ENCODE measurements around the gene AP1G2.

AP1G2 gene

DNA sequence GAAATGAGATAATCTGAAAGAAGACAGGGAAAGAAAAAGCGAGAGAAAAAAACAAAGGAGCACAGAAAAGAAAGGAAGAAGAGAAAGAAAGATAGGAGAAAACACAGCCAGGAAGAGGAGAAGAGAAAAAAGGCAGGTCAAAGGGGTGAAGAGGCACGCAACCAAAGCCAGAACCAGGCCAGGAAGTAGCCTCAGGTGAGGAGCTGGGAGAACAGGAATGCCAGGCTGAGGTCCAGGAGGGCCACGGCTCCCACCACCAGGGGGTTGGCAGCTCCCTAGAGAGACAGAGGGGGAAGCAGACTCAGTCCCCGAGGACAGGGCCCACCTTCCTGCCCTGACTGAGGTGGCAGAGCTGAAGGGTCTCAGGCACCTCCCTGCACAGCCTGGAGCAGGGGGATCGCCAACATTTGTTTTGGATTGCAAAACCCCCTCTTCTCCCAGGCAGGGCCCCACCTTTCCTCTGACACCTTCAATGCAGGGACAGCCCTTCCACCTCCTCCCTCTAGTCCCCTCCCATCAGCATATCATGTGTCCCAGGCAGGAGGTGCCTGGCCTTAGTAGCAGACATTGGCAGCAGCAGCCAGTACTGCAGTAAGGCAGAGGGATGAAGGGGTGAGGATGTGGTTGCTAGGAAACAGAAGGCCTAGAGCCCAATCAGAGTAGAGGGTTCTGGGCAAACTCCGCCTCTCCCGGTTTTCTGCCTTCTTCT lies 2.0 kb upstream of the AP1G2 start:
- DNase-seq: no peak

DNA sequence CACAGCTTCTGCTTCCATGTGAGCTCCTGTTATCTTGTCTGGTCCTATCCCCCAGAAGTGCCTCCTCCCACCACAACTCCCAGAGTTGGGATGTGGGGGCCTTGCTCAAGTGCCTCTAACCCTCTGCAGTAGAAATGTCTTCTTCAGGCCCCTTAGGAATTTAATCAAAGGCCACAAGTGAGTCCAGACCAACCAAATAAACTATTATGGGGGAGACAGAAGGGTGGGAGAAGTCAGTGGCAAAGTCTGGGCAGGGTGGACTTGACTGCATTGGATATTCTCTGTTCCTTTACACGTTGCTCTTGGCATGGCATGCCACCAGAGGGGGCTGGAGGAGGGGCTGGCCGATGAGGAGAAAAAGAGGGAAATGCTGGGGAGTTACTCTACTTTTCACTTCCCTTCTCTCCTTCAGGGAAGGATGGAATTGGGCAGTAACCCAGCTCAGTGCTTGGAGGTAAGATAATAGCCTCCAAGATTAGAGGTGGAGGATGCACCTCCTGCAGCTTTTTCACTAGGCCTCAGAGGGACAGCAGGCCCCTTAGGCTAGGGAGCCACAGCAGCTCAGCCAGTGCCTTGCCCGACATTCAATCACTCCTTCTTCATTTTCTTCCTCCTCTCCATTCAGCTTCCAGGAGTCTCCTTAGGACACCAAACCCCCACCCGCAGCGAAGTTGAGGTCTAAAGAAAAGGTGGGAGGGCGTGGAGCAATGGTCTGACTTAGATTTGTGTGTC lies 1.2 kb upstream of the AP1G2 start:
- no peak for DNase-seq

DNA sequence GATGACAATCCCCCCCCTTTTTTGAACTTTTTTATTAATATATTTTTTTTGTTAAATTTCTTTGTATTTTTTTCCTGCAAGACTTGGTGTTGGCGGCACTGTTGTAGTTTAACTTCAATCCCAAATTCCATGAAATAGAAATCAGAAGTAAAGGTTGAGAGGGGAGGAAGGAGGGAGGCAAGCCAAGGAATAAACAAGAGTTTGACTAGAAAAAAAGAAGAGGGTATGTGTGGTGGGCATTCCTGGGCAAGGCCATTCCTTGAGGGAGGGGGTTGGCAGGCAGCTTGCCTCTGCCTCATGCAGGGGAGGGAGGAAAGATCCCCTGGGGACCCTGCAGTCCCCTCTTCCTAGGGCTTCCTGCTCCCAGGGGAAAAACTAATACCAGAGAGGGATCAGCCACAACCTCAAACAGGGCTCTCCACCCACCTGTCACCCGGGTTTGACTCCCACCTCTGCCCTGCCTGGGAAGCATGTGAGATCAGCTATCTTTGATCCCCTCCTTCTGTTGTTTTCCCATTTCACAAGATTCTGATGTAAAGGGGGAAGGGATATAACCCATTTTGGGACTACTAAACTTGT lies 519 bp upstream of the AP1G2 start:
- no peak for DNase-seq

DNA sequence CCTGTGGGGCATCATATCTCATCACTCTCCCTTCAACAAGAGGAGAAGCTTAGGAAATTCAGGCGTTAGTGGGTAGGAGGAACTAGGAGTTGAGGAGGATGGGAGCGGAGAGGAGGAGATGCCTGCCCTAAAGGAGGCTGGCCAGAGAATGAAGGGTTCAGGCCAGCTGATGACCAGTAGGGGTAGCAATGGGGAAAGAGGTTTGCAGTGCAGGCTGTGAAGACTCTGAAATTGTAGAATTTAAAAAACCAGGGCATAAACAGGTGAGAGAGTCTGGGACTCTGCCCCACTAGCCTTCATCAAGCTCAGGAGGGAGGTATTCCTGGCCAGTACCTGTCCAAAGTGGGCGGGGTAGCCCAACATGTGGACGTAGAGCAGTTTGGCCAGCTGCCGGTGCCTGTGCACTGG lies 809 bp downstream of the AP1G2 start:
- no peak for DNase-seq

DNA sequence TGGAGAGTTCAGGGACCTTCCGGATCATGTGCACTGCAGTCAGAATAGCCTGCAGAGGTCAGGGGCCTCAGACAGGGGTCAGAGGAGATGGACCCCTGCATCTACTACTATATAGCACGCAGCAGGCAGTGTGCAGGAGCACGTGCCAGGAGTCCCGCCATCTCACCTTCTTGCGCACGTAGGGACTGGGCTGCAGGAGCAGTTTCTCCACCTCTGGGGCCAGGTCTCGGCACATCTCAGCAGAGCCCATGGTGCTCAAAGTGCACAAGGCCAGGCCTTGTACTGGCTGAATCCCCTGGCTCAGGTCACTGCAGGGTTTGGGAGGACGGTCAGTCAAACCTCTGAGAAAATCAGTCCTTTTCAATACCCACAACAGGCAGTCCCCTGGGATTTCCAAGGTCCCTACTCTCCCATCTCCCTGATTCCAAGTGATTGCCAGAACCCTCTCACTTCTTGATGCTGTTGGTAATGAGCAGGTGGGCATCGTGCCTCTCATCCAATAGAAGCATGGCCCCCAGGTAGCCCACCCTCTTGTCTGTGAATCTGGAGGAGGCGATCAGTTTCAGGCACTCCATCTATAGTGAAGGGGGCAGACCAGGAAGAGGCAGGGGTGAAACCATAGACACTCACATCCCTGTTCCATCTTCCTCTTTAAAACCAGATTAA lies 1.3 kb downstream of the AP1G2 start:
- DNase-seq: no peak

DNA sequence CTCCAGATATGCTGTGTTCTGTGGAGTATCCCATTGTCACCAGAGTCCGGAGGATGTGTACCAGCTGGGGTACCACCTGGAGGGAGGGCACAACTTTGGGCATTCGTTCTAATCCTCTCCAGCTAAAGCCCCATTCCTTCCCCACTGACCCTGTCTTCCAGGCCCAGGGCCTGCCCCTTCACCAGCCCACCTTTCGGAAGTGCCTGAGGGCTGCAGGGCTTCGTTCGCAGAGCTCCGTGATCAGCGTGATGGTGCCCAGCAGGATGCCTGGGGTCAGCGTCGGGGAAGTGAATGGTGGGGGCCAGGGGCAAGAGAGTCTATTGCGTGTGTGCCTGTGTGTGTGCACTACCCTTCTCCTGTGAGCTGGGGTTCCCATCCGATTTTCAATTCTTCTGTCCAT lies 2.0 kb downstream of the AP1G2 start:
- DNase-seq: no peak

DNA sequence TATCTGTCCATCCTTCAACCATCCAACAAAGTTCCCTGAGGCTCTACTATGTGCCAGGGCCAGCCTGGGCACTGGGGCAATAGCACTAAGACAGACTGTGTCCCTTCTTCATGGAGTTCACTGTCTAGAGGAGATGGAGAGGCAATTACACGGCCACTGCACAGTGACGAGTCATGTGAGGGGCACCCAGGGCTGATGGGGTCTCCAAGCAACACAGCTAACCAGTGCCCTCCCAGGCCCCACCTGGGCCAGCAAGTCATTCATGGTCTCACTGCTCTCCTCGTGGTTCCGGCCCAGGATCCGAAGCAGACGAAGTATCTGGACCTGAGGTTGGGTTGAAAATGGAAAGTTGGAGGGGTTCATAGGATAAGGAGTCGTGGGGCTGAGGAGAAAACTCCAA lies 2.7 kb downstream of the AP1G2 start:
- DNase-seq: no peak

DNA sequence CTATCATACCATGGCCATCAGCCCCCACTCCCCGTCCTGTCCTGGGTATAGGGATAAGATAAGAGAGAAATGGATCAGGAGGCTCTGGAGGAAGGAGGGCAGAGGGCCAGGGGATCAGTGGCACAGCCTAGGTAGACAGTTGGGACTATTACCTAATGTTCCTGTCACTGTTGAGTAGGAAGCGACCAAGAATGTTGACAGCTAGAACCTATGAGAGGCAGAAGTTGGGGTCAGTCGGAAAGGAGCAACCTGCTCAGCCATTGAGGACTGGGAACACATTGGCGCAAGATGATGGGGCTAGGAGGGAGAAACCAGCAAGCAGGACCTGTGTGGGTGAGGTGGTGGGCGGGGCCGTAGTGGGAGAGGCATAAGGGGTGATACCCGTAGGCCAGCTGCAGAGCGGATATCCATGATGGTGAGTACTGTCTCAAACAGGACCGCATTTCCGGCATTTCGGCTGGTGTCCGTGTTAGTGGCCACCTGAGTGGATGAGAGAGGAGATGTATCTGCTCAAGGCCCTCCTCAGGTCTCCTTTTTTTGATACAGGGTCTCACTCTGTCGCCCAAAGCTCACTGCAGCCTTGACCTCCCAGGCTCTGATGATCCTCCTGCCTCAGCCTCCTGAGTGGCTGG lies 3.3 kb downstream of the AP1G2 start:
- DNase-seq: no peak

GRCh38 chr14:23563473-23564180 lies 4.0 kb downstream of the AP1G2 start:
- DNase-seq: no peak

GRCh38 chr14:23562822-23563472 lies 4.6 kb downstream of the AP1G2 start:
- peak; percentile 57 for DNase-seq

DNA sequence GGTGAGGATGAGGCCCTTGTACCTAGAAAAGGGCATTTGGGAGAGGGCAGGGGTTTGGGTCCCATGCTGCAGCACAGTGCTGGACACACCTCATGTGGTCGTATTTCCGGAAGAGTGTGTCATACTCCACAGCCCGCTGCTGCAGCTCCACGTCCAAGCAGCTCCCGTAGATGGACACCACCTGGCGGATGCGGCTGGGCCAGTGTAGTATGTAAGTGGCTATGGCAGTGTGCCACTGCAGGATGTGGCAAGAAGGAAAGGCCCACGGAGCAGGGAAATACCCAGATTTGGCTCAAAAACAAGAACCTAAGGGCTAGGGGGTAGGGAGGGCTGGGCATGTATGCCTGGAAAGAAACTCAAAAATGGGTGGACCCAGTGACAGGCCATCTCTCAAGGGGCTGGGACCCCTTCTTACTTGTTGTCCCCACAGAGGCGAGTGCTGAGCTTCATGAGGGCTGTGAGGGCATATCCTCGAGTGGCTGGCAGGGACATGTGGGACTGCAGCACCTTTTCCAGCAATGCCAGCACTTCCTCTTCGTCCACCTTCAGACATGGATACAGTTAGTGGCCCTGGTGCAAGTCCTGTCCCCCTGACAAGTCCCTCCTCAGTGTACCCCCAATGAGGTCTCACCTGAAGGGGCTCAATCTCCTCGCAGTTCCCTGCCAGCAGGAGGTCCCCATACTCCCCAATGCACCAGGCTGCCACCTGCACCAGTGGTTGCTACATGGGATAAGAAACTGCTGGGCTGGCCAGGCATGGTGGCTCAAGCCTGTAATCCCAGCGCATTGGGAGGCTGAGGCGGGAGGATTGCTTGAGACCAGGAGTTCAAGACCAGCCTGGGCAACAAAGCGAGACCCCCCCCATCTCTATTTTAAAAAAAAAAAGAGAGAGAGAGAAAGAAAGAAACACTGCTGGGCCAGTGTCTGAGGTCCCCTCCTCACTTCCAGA lies 5.4 kb downstream of the AP1G2 start:
- DNase-seq: no peak

- no peak for DNase-seq
Measured at GRCh38 chr14:23561259-23561658, 6.3 kb downstream of the AP1G2 start.

DNA sequence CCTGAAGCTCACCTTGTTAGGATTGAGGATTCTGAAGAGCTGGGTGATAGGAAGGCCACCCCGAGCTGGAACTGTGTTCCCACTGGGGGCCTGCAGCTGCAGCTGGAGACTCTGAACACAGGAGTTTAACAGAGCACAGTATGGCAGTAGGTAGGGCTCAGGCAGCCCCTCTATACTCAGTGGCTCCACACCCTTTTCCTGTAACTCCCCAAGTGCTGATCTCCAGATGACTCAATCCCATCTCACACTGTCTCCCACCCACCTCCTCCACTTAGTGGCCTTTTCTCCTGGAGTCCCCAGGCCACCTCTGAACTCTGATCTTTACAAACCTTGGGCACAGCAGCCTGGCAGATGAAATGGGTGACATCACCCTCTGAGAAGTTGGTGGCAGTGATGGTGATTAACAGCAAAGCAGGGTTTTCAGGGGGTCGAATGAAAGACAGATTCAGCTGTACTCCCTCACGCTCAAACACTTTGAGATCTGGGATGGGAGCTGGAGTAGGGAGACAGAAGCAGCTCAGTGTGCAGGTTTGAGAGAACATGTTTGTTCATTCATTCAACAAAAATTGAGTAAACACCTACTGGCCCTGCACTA lies 7.6 kb downstream of the AP1G2 start:
- no peak for DNase-seq

GRCh38 chr14:23559010-23559925 lies 8.3 kb downstream of the AP1G2 start:
- DNase-seq: peak; percentile 60

- no peak for DNase-seq
Measured at GRCh38 chr14:23558346-23559009, 9.1 kb downstream of the AP1G2 start.

GRCh38 chr14:23557946-23558345 lies 9.6 kb downstream of the AP1G2 start:
- no peak for DNase-seq

GRCh38 chr14:23557521-23557920 lies 10.1 kb downstream of the AP1G2 start:
- no peak for DNase-seq

DNA sequence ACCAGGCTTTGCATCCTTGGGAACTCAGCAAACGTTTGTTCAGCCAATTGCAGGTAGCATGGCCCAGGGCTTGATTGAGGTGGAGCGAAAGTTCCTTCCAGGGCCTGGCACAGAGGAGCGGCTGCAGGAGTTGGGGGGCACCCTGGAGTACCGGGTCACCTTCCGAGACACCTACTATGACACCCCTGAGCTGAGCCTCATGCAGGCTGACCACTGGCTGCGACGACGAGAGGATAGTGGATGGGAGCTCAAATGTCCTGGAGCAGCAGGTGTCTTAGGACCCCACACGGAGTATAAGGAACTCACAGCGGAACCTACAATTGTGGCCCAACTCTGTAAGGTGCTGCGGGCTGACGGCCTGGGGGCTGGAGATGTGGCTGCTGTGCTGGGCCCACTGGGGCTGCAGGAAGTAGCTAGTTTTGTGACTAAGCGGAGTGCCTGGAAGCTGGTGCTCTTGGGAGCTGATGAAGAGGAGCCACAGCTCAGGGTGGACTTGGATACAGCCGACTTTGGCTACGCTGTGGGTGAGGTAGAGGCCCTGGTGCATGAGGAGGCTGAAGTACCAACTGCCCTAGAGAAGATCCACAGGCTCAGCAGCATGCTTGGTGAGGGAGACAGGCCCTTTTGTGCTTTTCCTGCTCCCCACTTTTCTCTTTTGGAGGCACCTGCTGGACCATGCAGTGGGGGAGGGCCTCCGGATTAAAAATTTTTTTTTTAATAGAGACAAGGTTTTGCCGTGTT lies 10.7 kb downstream of the AP1G2 start:
- DNase-seq: no peak

Data from NCI-H1105 treated with DMSO at 0.1 percent for 48 hours (cell line).